Spinal cord (tissue), 10 donors: Measurements from ENCODE around the gene CMIP. TPM values are rescaled to one million over a fixed set of nuclear protein-coding genes. Genes with fewer than 3 reads are reported as not detected.

Experiments
- DNase-seq, 6 donors: peaks; one replicate each; pipeline versions ENCODE4 v3.0.0 to v3.0.0-alpha.2; 2013 to 2015; ENCODE audit warnings: low spot score in 6 of 6, low read depth in 4 of 6
- H3K27ac ChIP-seq: one replicate; pipeline ENCODE4 v1.5.1; 2013; ENCODE audit warnings: low read depth, low read length, control low read depth
- H3K27me3 ChIP-seq: one replicate; pipeline ENCODE4 v1.6.1; 2013; ENCODE audit warnings: low read length; ENCODE audit not compliant: control insufficient read depth, insufficient read depth
- H3K36me3 ChIP-seq: one replicate; pipeline ENCODE4 v1.6.1; 2013; ENCODE audit warnings: low read length; ENCODE audit not compliant: control insufficient read depth, insufficient read depth
- H3K4me1 ChIP-seq: one replicate; pipeline ENCODE4 v1.6.1; 2013; ENCODE audit warnings: low read length; ENCODE audit not compliant: control insufficient read depth, insufficient read depth
- H3K4me3 ChIP-seq: one replicate; pipeline ENCODE4 v1.5.1; 2013; ENCODE audit warnings: low read depth, low read length, control low read depth
- H3K9me3 ChIP-seq: one replicate; pipeline ENCODE4 v1.6.1; 2013; ENCODE audit warnings: low read length; ENCODE audit not compliant: control insufficient read depth, insufficient read depth
- WGBS: methylation state at CpG from one replicate; pipeline ENCODE4 v1.1.5; 2013; ENCODE audit warnings: missing lambda C conversion rate; ENCODE audit not compliant: insufficient coverage; 5-methylcytosine and 5-hydroxymethylcytosine counted together
- polyA plus RNA-seq, 2 donors: library from polyadenylated mRNA; unstranded; fragments of 120-200 nt; gene quantifications; one replicate each; pipeline ENCODE4 v1.2.1, GENCODE V29; 2013; ENCODE audit not compliant: insufficient read length in 2 of 2
- total RNA-seq, 2 donors: library from RNA; depleted of rRNA in 1 of 2; stranded (reverse); fragments of 120-200 nt in 1 of 2; fragments of >200 nt in 1 of 2; gene quantifications; one replicate each; pipeline versions ENCODE4 v1.2.3 to v1.2.4, GENCODE V29; 2013 to 2014
- donor health status: healthy.

Gene CMIP
- total and polyA plus RNA-seq, 4 donors, result 20.6 to 151 (median 100) TPM

- Histone ChIP-seq H3K4me1 (peaks cover 57% of the 10 kb centered on the region), H3K27ac (no peak overlapping the region), H3K4me3 (no peak overlapping the region), H3K9me3 (no peaks in the 10 kb centered on the region), H3K36me3 (peaks cover 2% of the 10 kb centered on the region), H3K27me3 (no peaks in the 10 kb centered on the region)
- DNase-seq, result no peak
- WGBS, result 92% methylated on average over 2 of the region's 7 CpGs
Observed at GRCh38 chr16:81544261-81544660, 99.7 kb downstream of the CMIP start.

GRCh38 chr16:81544700-81545271, 100.2 kb downstream of the CMIP start:
- no peak for DNase-seq
- Histone ChIP-seq H3K4me1 (peaks cover 57% of the 10 kb centered on the region), H3K27ac (no peak overlapping the region), H3K4me3 (no peak overlapping the region), H3K27me3 (no peaks in the 10 kb centered on the region), H3K9me3 (no peaks in the 10 kb centered on the region), H3K36me3 (peaks cover 2% of the 10 kb centered on the region)
- WGBS, result 82% methylated on average over 5 of the region's 9 CpGs

- Histone ChIP-seq H3K9me3 (no peaks in the 10 kb centered on the region), H3K4me1 (peaks cover 53% of the 10 kb centered on the region), H3K27me3 (no peaks in the 10 kb centered on the region), H3K36me3 (peaks cover 2% of the 10 kb centered on the region), H3K4me3 (no peak overlapping the region), H3K27ac (no peak overlapping the region)
- DNase-seq, result no peak
- 73% methylated on average over 16 of the region's 25 CpGs for WGBS
Observed at GRCh38 chr16:81545470-81546250, 101.1 kb downstream of the CMIP start.

GRCh38 chr16:81546781-81547180, 102.2 kb downstream of the CMIP start:
- Histone ChIP-seq H3K4me3 (no peak overlapping the region), H3K36me3 (peaks cover 5% of the 10 kb centered on the region), H3K9me3 (no peaks in the 10 kb centered on the region), H3K27me3 (no peaks in the 10 kb centered on the region), H3K4me1 (peaks cover 59% of the 10 kb centered on the region), H3K27ac (no peak overlapping the region)
- WGBS, result 75% methylated on average over 14 of the region's 14 CpGs
- no peak for DNase-seq

- H3K27me3 ChIP-seq, result no peaks in the 10 kb centered on the region
- H3K4me1 ChIP-seq, result peaks cover 63% of the 10 kb centered on the region
- no peak for DNase-seq
- H3K4me3 ChIP-seq, result no peak overlapping the region
- no peaks in the 10 kb centered on the region for H3K9me3 ChIP-seq
- H3K27ac ChIP-seq, result no peak overlapping the region
- 78% methylated on average over 15 of the region's 15 CpGs for WGBS
- peaks cover 5% of the 10 kb centered on the region for H3K36me3 ChIP-seq
Observed at GRCh38 chr16:81547194-81547938, 102.8 kb downstream of the CMIP start.

GRCh38 chr16:81547939-81548216, 103.3 kb downstream of the CMIP start:
- DNase-seq, result no peak
- no peaks in the 10 kb centered on the region for H3K27me3 ChIP-seq
- WGBS, result 59% methylated on average over 4 of the region's 5 CpGs
- no peak overlapping the region for H3K4me3 ChIP-seq
- H3K4me1 ChIP-seq, result peaks cover 63% of the 10 kb centered on the region
- no peak overlapping the region for H3K27ac ChIP-seq
- peaks cover 5% of the 10 kb centered on the region for H3K36me3 ChIP-seq
- H3K9me3 ChIP-seq, result no peaks in the 10 kb centered on the region

- H3K27ac ChIP-seq, result no peak overlapping the region
- H3K4me1 ChIP-seq, result peaks cover 63% of the 10 kb centered on the region
- no peaks in the 10 kb centered on the region for H3K27me3 ChIP-seq
- peaks cover 5% of the 10 kb centered on the region for H3K36me3 ChIP-seq
- H3K9me3 ChIP-seq, result no peaks in the 10 kb centered on the region
- 90% methylated on average over 2 of the region's 3 CpGs for WGBS
- DNase-seq, result no peak
- no peak overlapping the region for H3K4me3 ChIP-seq
Observed at GRCh38 chr16:81548551-81548875, 103.9 kb downstream of the CMIP start.

- H3K4me1 ChIP-seq, result peaks cover 68% of the 10 kb centered on the region
- H3K9me3 ChIP-seq, result no peaks in the 10 kb centered on the region
- no peak for DNase-seq
- no peaks in the 10 kb centered on the region for H3K27me3 ChIP-seq
- no peak overlapping the region for H3K4me3 ChIP-seq
- 74% methylated on average over 10 of the region's 10 CpGs for WGBS
- H3K27ac ChIP-seq, result no peak overlapping the region
- peaks cover 5% of the 10 kb centered on the region for H3K36me3 ChIP-seq
Observed at GRCh38 chr16:81548876-81549546, 104.4 kb downstream of the CMIP start.

- 97% methylated on average over 14 of the region's 19 CpGs for WGBS
- Histone ChIP-seq H3K4me3 (no peak overlapping the region), H3K27ac (no peak overlapping the region), H3K36me3 (peaks cover 5% of the 10 kb centered on the region), H3K9me3 (no peaks in the 10 kb centered on the region), H3K4me1 (peaks cover 71% of the 10 kb centered on the region), H3K27me3 (no peaks in the 10 kb centered on the region)
- DNase-seq, result no peak
Observed at GRCh38 chr16:81549547-81550431, 105.2 kb downstream of the CMIP start.
